ENCODE data around the gene MEX3D. TPM values are rescaled to one million over a fixed set of nuclear protein-coding genes. Genes with fewer than 3 reads are reported as not detected.

The MEX3D gene
- total RNA-seq, 4 donors from 2014 or later = 21.6 to 64.4 (median 47.5) TPM

DNA sequence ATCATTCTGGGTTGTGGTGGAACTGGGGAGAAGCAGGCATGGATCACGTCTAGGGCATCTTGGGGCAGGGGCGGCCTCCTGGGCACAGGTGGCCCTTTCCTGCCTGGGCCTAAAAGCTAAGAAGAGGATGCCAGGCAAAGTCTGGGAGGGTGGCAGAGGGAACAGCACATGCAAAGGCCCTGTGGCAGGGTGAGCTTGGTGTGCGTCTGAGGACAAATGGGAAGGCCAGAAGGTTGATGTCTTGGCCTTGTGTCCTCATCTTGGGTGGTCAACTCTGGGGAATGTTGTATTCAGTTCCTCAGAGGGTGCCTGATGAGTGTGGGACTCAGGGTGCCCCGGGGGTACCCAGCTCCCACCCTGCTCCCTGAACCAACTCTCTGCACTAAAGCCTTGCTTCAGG lies 49.7 kb downstream of the MEX3D start:
- Histone ChIP-seq H3K27me3 (peaks cover 0 to 72% (median 7%) of the 10 kb centered on the region in 4 donors), H3K4me3 (no peak overlapping the region), H3K27ac (replicated peaks in 1 of 4) (no peak overlapping the region), H3K36me3 (no peaks in the 10 kb centered on the region), H3K9me3 (peaks cover 0 to 5% (median 0%) of the 10 kb centered on the region in 4 donors), H3K4me1 (peaks cover 6 to 10% (median 8%) of the 10 kb centered on the region in 4 donors)
- TF ChIP-seq, protein P1, sequence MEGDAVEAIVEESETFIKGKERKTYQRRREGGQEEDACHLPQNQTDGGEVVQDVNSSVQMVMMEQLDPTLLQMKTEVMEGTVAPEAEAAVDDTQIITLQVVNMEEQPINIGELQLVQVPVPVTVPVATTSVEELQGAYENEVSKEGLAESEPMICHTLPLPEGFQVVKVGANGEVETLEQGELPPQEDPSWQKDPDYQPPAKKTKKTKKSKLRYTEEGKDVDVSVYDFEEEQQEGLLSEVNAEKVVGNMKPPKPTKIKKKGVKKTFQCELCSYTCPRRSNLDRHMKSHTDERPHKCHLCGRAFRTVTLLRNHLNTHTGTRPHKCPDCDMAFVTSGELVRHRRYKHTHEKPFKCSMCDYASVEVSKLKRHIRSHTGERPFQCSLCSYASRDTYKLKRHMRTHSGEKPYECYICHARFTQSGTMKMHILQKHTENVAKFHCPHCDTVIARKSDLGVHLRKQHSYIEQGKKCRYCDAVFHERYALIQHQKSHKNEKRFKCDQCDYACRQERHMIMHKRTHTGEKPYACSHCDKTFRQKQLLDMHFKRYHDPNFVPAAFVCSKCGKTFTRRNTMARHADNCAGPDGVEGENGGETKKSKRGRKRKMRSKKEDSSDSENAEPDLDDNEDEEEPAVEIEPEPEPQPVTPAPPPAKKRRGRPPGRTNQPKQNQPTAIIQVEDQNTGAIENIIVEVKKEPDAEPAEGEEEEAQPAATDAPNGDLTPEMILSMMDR (IDR thresholded peaks at IDR 0.05) = no peak
- TF ChIP-seq EP300 (IDR thresholded peaks at IDR 0.05) (no peak), POLR2AphosphoS5 (IDR thresholded peaks at IDR 0.05) (no peak), POLR2A (IDR thresholded peaks at IDR 0.05; ENCODE audit: low read depth) (no peak)
- no peak for DNase-seq (ENCODE audit: extremely low spot score)
- intact Hi-C loops (cut with DNase I) = loop anchor here (10.0 kb wide), 1 partner anchor 74 kb away; no protein-coding TSS in a partner anchor
- WGBS = 80% methylated on average over 4 of the region's 4 CpGs

DNA sequence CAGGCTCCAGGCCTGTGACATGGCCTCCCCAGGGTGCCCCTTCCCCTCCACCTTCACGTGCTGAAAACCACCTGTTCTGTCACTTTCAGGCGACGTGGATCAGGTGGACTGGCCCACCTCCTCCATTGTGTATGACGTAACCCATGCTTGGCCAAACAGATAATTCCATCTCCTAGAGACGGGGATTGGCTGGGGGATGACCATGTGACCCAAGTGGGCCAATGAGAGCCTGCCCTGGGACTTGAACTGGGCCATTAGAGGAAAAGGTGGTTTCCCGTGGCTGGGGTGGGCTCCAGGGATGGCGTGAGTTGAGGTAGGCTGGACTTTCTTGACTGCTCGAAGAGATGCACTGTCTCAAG lies 51.8 kb downstream of the MEX3D start:
- Histone ChIP-seq H3K36me3 (no peaks in the 10 kb centered on the region), H3K4me3 (no peak overlapping the region), H3K4me1 (peaks cover 12 to 26% (median 20%) of the 10 kb centered on the region in 4 donors), H3K9me3 (peaks cover 0 to 5% (median 0%) of the 10 kb centered on the region in 4 donors), H3K27ac (replicated peaks in 1 of 4) (no peak overlapping the region), H3K27me3 (peaks cover 0 to 78% (median 12%) of the 10 kb centered on the region in 4 donors)
- no peak for DNase-seq (ENCODE audit: extremely low spot score)
- WGBS = 66% methylated on average over 8 of the region's 8 CpGs
- intact Hi-C loops (cut with DNase I) = loop anchor here (10.0 kb wide), 1 partner anchor 72 kb away; no protein-coding TSS in a partner anchor
- TF ChIP-seq POLR2AphosphoS5 (IDR thresholded peaks at IDR 0.05) (no peak), POLR2A (IDR thresholded peaks at IDR 0.05; ENCODE audit: low read depth) (no peak), EP300 (IDR thresholded peaks at IDR 0.05) (no peak)
- TF ChIP-seq, protein P1 (IDR thresholded peaks at IDR 0.05) = no peak

DNA sequence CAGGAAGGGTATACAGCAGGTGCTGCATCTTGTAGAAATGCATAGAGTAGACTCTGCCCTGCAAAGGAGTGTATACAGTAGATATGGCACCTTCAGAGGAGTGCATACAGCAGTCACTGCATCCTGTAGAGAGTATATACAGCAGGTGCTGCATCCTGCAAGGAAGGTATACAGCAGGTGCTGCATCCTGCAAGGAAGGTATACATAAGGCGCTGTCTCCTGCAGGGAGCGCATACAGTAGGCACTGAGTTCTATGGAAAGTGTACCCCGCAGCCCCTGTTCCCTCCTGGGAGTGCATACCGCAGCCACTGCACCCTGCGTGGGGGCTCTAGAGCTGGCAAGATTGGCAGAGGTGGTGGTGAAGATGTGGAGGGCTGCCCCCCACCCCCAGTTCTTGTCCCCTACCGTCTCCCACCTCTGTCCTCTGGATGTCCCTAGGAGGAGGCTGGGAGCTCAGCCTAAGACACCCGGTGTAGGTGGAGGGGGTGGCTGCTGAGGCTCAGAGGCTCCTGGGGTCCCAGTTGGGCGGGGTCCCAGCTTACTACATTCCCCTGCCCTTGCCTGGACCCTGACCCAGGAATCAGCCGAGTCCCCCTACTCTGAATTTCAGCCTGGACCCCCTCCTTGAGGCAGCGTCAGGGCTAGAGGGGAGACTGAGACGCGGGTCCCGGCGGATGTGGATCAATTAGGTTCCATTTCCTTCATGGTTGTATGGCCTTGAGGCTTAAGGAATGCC lies 53.0 kb downstream of the MEX3D start:
- no peak for TF ChIP-seq POLR2AphosphoS5 (IDR thresholded peaks at IDR 0.05)
- no peak for TF ChIP-seq EP300 (IDR thresholded peaks at IDR 0.05)
- Histone ChIP-seq H3K36me3 (no peaks in the 10 kb centered on the region), H3K27ac (replicated peaks in 1 of 4) (no peak overlapping the region), H3K4me3 (no peak overlapping the region), H3K4me1 (peaks cover 10 to 33% (median 26%) of the 10 kb centered on the region in 4 donors), H3K9me3 (peaks cover 0 to 5% (median 0%) of the 10 kb centered on the region in 4 donors), H3K27me3 (peaks cover 0 to 82% (median 12%) of the 10 kb centered on the region in 4 donors)
- intact Hi-C loops (cut with DNase I) = loop anchor here (10.0 kb wide), 1 partner anchor 70 kb away; no protein-coding TSS in a partner anchor
- no peak for DNase-seq (ENCODE audit: extremely low spot score)
- 71% methylated on average over 7 of the region's 14 CpGs for WGBS

DNA sequence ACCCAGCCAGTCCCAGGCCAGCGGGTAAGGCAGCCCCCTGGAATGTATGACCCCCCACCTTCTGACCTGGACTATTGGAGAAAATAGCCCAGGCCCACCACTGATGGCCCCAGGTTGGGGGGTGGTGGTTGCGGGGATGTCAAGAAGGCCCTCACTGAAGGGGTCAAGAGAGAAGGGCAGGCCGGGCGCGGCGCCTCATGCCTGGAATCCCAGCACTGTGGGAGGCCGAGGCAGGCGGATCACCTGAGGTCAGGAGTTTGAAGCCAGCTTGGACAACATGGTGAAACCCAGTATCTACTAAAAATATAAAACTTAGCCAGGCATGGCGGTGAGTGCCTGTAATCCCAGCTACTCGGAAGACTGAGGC lies 53.8 kb downstream of the MEX3D start:
- H3K27ac ChIP-seq (replicated peaks in 1 of 4) = no peak overlapping the region
- 91% methylated on average over 2 of the region's 10 CpGs for WGBS
- H3K4me1 ChIP-seq = peaks cover 10 to 36% (median 28%) of the 10 kb centered on the region in 4 donors
- H3K27me3 ChIP-seq = peaks cover 0 to 76% (median 12%) of the 10 kb centered on the region in 4 donors
- TF ChIP-seq POLR2A (IDR thresholded peaks at IDR 0.05; ENCODE audit: low read depth) = no peak
- TF ChIP-seq, protein P1 (IDR thresholded peaks at IDR 0.05) = no peak
- TF ChIP-seq EP300 (IDR thresholded peaks at IDR 0.05) = no peak
- TF ChIP-seq POLR2AphosphoS5 (IDR thresholded peaks at IDR 0.05) = no peak
- no peak for DNase-seq (ENCODE audit: extremely low spot score)
- peaks cover 0 to 5% (median 0%) of the 10 kb centered on the region in 4 donors for H3K9me3 ChIP-seq
- H3K36me3 ChIP-seq = no peaks in the 10 kb centered on the region
- H3K4me3 ChIP-seq = no peak overlapping the region
- intact Hi-C loops (cut with DNase I) = loop anchor here (10.0 kb wide), 1 partner anchor 69 kb away; no protein-coding TSS in a partner anchor

DNA sequence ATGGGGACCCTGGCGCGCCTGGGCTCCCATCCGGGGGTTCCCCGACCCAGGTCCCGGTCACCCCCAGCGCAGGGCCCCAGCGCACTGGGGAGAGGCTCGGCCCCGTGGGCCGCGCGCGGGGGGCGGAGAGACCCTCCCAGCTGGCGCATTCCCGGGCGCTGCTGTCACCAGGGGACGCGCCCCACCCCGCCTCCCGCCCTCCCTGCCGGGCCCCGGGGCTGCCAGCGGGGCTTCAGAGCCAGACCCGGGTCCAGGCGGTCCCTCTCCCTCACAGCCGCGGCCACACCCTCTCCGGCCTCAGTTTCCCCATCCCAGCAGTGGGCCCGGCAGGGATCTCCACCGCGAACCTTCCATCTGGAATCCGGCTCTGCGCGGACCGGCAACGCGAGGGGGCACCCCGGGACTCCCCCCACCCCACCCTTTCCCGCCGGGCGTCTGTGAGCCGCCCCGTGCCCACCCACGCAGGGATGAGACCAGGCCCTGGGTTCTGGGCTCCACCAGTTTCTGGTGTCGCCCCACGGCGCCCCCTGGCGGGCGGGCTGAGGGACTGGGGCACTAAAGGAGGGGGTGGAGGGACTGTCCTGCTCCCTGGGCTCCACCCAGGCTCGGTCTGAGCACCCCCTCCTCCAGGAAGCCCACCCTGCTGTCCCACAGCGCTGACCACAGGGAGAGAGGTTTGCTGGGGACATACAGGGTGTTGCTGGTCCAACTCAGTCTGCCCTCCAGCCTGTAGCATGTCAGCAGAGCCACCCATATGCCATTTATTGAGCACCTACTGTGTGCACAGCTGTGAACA lies 54.4 kb downstream of the MEX3D start:
- Histone ChIP-seq H3K27ac (replicated peaks in 1 of 4) (peak overlapping the region; percentile 73 to 83 (median 76)), H3K9me3 (peaks cover 0 to 5% (median 0%) of the 10 kb centered on the region in 4 donors), H3K4me1 (peaks cover 10 to 36% (median 28%) of the 10 kb centered on the region in 4 donors), H3K27me3 (peaks cover 0 to 74% (median 12%) of the 10 kb centered on the region in 4 donors), H3K4me3 (peak overlapping the region; percentile 59 to 71 (median 62)), H3K36me3 (no peaks in the 10 kb centered on the region)
- DNase-seq (ENCODE audit: extremely low spot score) = no peak
- 0% methylated on average over 4 of the region's 52 CpGs for WGBS
- no peak for TF ChIP-seq POLR2A (IDR thresholded peaks at IDR 0.05; ENCODE audit: low read depth)
- TF ChIP-seq, protein P1 (IDR thresholded peaks at IDR 0.05) = peak; percentile 54 to 69 (median 55)
- intact Hi-C loops (cut with DNase I) = loop anchor here (10.0 kb wide), 1 partner anchor 69 kb away; no protein-coding TSS in a partner anchor

Data from esophagus muscularis mucosa (tissue), 4 donors.